GM19025 (cell line): Measurements from ENCODE around the gene ITGA11.

Source experiments
- ATAC-seq: cut with Tn5 transposase; IDR thresholded peaks from one replicate; pipeline ENCODE4 v1.9.1; 2021; ENCODE audit warnings: mild to moderate bottlenecking, low read depth, moderate library complexity; ENCODE audit not compliant: unreplicated experiment

ITGA11 gene, protein sequence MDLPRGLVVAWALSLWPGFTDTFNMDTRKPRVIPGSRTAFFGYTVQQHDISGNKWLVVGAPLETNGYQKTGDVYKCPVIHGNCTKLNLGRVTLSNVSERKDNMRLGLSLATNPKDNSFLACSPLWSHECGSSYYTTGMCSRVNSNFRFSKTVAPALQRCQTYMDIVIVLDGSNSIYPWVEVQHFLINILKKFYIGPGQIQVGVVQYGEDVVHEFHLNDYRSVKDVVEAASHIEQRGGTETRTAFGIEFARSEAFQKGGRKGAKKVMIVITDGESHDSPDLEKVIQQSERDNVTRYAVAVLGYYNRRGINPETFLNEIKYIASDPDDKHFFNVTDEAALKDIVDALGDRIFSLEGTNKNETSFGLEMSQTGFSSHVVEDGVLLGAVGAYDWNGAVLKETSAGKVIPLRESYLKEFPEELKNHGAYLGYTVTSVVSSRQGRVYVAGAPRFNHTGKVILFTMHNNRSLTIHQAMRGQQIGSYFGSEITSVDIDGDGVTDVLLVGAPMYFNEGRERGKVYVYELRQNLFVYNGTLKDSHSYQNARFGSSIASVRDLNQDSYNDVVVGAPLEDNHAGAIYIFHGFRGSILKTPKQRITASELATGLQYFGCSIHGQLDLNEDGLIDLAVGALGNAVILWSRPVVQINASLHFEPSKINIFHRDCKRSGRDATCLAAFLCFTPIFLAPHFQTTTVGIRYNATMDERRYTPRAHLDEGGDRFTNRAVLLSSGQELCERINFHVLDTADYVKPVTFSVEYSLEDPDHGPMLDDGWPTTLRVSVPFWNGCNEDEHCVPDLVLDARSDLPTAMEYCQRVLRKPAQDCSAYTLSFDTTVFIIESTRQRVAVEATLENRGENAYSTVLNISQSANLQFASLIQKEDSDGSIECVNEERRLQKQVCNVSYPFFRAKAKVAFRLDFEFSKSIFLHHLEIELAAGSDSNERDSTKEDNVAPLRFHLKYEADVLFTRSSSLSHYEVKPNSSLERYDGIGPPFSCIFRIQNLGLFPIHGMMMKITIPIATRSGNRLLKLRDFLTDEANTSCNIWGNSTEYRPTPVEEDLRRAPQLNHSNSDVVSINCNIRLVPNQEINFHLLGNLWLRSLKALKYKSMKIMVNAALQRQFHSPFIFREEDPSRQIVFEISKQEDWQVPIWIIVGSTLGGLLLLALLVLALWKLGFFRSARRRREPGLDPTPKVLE

DNA sequence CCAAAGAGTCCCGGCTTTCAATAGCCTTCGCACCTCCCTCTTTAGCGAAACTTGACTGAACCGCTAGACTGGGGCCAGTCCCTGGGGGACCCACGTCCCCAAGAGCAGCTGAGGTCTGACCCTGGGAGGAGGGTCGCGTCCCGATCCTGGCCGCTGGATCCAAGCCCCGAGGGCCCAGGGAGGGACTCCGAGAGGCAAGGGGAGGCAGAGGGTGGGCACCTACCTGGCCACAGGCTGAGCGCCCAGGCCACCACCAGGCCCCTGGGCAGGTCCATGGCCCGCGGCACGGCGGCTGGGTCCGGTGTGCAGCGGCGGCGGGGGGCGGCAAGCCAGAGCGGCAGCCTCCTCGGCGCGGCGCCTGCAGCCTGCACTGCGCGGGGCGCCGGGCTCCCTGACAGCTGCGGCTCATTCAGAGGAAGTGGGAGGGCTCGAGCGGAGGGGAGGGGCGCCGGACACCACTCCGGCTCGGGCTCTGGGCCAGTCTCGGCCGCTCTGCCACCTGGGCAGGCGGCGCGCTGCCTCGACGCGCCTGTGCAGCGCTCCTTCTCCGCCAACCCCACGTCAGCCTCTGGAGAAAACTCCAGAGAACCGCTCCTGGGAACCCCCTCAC is at the start of gene ITGA11:
TSS of gene ITGA11 (minus strand) at position 372 of the 610 bp plus-strand sequence. CDS start at position 275, 97 bp downstream.
- no peak for ATAC-seq

GRCh38 chr15:68481321-68481720 is 49.4 kb upstream of the ITGA11 start:
- ATAC-seq, result no peak

DNA sequence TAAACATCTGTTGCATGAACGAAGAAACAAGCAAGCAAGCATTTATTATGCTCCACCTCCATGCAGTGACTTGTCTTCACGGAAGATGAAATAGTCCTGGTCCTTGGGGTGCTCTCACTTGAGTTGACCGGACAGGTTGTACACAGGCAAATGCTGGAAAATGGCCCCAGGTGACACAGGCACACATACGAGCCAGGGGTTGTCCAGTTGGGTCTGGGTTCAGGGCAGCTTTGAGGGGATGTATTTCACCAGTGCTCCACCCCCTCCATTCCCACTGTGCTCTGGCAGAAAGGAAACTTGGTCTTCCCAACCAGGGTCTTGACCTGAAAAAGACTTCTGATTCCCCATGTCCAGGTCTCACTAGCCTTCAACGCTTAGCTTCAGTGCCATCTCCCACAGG is 48.3 kb upstream of the ITGA11 start:
- no peak for ATAC-seq

DNA sequence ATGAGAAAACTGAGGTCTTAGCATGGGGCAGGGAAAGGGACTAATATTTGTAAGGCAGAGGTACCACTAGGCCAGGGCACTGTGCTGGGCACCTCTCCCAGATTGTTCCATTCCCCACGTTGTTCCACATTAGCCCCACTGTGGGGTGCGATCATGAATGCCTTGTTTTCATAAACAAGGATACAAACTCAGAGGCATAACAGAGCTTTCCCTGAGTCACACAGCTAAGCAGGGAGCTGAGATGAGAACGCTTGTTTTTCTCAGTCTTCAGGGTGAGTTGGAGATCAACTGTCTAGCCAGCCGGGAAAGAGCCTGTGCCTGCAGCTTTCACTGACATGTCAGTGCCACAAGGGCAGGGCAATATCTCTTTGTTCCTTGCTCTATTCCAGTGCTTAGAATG is 47.9 kb upstream of the ITGA11 start:
- no peak for ATAC-seq

DNA sequence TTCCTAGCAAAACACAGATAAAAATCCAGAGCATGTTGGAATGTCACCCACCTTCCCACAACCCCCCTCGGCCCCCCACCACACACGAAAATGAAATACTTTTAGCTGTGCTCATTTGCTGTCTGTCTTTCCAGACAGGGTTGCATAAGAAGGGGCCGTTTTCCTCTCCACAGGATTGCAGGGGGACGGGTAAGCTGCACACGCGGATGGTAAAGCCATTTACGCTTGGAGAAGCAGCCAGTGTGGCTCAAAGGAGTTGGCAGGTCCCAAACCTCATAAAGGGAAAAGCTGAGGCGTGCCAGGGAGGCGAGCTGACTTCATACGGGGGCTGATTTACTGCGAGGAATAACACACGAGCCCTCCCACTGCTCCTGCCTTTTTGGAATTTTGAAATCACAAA is 47.4 kb upstream of the ITGA11 start:
- no peak for ATAC-seq

- no peak for ATAC-seq
Measured at GRCh38 chr15:68478853-68479252, 46.9 kb upstream of the ITGA11 start.

GRCh38 chr15:68475449-68475848 is 43.5 kb upstream of the ITGA11 start:
- ATAC-seq, result no peak

DNA sequence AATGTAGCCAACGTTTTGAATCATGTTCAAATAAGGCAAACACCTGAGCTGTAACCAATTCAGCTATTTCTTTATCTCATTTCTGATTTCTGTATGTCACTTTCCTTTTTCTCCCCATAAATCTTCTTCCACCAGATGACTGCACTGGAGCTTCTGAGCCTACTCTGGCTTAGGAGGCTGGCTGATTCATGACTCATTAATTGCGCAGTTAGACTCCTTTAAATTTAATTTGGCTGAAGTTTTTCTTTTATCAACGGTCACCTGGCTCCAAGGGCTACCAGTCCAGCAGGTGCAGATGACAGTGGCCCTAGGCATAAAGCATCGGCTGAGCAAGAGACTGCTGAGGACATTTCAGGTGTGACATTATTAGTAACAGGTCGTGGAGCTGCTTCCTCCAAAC is 39.6 kb upstream of the ITGA11 start:
- ATAC-seq, result no peak

- no peak for ATAC-seq
Measured at GRCh38 chr15:68470976-68471375, 39.0 kb upstream of the ITGA11 start.

- no peak for ATAC-seq
Measured at GRCh38 chr15:68470049-68470742, 38.2 kb upstream of the ITGA11 start.

DNA sequence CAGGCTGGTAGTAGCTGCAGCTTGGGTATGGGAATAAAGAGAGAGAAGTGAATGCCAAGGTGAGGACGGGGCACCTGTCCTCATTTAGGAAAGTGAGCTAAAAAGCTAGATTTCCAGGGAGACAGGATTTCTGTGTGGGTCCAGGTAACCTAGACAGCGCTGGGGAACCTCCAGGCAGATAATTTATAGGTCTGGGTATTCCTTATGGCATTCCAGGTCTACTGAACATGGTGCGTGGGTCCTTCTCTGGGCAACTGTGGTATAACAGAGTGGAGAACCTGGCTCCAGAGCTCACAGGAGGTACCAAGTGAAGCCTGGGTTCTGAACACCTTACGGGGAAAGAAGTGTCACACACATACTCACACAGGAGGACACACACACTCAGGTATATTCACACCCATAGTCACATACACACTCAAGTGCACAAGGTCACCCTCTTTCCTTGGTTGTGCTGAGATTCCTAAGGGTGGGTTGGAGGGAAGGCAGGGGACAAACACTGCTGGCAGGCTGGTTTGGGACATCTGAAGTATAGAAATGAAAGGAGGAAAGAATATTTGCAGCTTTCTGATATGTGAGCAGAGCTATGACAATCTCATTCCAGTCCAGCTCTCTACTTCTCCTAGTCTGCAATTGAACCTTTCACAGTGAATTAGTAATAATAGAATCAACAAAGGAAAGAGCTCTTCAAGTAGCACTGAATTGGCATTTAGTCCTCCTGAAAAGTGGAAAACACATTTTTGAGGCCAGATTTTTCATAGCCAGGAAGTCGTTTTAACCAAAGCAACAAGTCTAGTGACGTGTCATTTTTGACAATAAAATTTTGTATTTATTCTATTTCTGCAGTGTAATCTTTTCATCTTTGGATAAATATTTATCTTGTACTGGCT is 37.4 kb upstream of the ITGA11 start:
- ATAC-seq, result no peak

DNA sequence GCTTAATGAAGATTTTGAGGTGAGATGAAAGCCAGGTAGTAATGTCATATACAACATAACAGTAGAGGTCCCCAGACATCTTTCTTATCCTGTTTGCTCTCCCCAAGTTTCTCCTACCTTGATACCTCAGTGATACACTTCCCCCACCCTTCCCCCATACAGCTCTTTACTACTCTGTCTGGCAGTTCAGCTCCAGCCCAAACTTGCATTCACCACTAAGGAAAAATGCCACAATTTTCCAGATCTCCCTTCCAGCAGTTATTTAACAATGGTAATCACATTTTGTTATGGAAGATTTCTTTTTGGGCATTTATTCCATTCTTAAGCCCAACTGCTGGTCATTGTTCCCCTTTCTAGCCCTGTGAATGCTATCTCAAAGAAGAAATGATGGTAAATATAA is 34.9 kb upstream of the ITGA11 start:
- no peak for ATAC-seq

DNA sequence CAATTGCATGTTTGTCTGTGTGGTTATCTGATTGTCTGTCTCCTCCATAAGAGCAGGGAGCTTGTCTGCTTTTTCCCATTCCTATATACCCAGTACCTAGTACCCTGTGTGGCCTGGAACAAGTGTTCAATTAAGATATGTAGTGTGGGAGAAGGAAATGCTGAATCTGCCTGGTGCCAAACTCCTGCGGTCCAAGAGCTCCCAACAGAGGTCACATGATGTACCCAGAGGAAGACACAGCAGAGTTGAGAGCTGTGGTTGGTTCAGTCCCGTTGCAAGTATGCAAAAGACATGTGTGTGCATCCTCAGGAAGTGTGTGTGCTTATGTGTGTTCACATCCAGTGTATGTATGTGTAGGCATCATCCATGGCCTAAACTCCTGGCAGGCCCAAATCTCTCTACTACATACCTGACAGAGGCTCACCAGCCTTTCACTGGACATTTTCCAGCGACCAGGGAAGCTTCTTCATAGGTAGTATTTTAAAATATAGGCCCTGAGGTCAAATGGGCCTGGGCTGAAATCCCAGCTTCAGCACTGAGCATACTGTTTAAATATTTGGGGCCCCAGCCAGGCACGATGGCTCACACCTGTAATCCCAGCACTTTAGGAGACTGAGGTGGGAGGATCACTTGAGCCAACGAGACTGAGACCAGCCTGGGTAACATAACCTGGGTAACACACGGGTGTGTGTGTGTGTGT is 34.0 kb upstream of the ITGA11 start:
- ATAC-seq, result no peak

DNA sequence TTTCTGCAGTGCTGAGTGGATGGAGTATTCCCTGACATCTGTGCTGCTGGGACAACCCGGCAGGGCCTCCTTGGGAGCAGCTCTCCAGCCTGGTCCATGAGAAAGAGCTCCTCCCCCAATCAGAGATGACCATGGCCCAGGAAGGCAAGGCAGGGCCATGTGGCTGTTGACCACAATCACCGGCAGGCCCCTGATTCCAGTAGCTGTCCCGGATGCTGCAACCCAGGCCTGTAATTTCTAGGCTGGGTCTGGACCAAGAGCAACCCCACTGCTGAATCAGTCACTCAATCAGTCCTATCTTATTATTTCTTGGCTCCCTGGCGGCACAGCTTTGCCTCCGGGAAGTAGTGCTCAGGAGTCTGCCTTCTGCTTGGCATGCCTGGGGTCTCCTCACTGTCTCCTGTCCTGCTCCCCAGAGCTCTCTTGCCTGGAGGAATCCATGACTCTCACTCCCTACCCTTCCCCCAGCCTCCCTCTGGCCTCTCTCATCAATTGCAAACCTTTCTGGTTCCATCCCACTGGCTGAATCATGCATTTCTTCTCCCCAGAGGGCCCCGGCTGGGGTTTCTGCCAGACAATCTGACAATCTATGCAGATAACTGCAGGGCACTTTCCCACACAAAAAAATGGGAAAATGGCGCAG is 32.6 kb upstream of the ITGA11 start:
- ATAC-seq, result no peak

DNA sequence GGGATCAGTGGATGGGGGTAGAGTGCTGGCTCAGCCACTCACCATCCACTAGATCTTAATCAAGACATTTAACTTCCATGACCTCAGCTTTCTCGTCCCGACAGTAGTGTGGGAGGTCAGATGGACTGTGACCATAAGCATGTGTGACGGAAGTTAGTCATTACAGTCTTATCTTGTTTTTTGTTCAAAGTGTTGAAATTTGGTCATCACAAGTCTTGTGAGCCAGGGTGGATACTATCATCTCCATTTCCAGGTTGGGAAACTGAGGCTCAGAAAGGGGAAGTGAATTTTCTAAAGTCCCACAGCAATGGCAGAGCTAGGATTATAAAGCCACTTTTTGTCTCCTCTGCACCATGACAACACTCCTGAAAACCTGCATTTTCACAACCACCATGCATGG is 32.0 kb upstream of the ITGA11 start:
- no peak for ATAC-seq

DNA sequence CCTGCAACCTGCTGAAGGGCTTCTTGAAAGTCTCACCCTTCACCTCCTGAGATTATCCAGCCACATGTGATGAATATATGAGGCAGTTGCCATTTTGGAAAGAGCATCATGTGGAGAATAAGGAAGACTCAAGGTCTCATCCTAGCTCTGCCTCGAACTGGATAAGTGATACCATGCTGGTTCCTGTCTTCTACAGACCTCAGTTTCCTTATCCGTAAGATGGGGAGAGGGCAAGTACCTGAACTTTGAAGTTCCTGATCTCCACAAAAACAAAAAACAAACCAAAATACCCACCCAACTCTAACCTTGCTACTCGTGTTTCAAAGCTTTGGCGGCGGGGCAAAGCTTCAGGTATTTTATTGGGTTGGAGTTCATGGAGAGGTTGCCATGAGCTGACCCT is 31.5 kb upstream of the ITGA11 start:
- no peak for ATAC-seq

- ATAC-seq, result no peak
Measured at GRCh38 chr15:68460166-68460565, 28.2 kb upstream of the ITGA11 start.

GRCh38 chr15:68450192-68450591 is 18.2 kb upstream of the ITGA11 start:
- ATAC-seq, result no peak
